GM10266 (cell line): Measurements from ENCODE around the gene CFAP90.

ENCODE experiments used
- DNase-seq: peaks from one replicate; pipeline ENCODE4 v3.0.0; 2012; ENCODE audit errors: extremely low spot score
- TF ChIP-seq, protein P1 (sequence below): IDR thresholded peaks from 2 replicates; pipeline ENCODE4 v1.5.1; 2012; ENCODE audit warnings: mild to moderate bottlenecking, low read depth; ENCODE audit not compliant: control insufficient read depth, insufficient read depth; ENCODE audit errors: missing control alignments

Gene CFAP90

DNA sequence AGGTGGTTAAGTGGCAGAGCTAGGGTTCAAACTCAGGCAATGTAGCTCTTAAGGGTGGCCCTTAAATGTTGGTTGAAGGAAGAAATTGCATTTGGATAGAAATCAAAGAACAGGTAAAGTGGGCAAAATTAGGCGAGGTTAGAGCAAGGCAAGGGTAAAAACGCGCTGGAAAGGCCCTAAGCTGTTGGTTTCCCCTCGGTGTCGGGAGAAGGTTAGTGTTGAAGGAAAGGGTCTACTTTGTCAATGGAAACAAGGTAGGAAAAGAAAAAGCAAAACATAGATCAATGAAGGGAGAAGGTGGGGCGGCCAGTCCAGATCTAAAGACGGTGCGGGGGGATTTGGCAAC is 17.5 kb upstream of the CFAP90 start:
- TF ChIP-seq, protein P1, sequence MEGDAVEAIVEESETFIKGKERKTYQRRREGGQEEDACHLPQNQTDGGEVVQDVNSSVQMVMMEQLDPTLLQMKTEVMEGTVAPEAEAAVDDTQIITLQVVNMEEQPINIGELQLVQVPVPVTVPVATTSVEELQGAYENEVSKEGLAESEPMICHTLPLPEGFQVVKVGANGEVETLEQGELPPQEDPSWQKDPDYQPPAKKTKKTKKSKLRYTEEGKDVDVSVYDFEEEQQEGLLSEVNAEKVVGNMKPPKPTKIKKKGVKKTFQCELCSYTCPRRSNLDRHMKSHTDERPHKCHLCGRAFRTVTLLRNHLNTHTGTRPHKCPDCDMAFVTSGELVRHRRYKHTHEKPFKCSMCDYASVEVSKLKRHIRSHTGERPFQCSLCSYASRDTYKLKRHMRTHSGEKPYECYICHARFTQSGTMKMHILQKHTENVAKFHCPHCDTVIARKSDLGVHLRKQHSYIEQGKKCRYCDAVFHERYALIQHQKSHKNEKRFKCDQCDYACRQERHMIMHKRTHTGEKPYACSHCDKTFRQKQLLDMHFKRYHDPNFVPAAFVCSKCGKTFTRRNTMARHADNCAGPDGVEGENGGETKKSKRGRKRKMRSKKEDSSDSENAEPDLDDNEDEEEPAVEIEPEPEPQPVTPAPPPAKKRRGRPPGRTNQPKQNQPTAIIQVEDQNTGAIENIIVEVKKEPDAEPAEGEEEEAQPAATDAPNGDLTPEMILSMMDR: no peak
- DNase-seq: no peak

DNA sequence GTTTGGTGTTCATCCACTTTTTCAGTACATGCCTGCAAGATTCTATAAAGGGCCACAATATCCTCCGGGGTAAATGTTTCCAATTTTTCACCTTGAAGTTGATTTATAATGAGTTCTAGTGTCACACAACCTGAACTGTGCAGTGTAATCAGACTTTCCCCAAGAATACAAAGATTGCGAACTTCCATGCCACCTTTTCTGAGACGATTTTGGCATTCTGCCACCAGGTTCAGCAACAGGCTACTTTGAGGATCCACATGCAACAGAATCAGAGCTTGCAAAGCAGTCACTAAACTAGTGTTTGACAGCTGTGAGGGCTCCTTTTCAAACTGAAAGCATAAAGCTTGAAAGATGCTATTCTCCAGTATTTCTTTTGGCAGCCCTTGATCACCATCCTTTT is 16.3 kb upstream of the CFAP90 start:
- DNase-seq: no peak

DNA sequence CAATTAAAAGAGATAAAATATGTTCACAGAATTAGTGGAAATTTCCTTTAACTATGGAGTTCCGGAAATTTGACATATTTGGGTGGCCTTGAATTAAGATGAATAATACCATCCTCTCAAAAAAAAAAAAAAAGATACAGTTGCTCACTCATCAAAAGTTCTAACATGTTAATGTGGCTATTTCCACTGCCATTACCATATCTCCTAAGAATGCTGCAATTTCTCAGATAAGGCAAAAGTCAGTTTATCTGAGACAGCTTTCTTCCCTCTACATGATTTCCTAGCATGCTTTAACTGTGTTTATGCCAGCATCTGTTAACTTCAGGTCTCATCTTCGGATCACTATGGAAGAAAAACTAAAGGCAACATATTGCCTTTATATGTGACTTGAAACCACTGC is 15.3 kb upstream of the CFAP90 start:
- TF ChIP-seq, protein P1: no peak
- DNase-seq: no peak

More for the DNA sequence above, 16.3 kb upstream of the CFAP90 start:
- TF ChIP-seq, protein P1: no peak

DNA sequence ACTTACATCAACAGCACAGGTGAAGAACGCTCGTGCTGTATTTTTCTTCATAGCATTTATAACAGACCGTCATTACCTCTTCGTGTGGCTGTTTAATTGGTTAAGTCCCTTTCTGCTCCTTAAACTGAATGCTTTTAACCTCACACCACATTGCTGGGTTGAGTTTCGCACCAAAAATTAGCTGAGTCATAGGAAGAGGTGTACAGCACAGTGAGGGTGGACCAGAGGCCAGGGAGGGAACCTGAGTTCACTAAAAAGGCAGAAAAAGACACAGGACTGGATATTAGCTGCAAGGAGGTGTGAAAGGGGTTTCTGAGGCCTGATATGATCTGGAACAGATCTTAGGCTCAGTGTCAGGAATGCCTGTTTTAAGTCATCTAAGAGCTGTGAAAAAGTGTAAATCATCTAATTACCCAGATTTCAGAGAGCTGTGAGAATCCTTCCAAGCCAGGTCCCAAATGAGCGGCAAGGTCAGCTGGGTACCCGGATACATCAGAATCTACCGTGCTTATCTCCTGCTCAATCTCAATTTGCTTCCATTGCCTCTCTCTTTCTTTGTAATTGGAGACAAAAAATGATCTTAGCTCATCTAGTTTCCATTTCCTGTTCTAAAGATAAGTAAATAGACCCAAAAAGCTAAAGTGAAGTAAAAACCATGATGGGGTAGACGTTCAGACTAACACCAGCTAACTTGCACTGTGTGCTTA is 7.1 kb upstream of the CFAP90 start:
- DNase-seq: no peak
- TF ChIP-seq, protein P1: no peak

DNA sequence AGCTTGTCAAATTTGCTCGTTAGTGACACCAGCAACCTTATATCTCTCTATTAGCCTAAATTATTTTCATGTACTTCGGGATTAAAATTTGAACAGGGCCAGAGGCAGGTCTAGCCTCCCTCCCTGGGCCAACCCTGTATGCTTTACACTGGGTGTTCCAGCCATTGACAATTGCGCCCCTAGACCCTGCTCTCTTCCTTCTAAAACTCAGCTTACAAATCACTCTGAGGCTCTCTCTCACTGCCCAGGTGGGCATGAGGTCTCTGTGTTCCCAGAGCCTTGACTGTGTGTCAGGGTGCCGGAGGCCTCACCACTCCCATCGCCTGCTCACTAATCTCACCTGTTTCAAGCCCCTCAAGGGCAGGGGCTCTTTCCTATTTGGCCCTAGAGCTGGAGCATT is 6.4 kb upstream of the CFAP90 start:
- TF ChIP-seq, protein P1: no peak
- no peak for DNase-seq

DNA sequence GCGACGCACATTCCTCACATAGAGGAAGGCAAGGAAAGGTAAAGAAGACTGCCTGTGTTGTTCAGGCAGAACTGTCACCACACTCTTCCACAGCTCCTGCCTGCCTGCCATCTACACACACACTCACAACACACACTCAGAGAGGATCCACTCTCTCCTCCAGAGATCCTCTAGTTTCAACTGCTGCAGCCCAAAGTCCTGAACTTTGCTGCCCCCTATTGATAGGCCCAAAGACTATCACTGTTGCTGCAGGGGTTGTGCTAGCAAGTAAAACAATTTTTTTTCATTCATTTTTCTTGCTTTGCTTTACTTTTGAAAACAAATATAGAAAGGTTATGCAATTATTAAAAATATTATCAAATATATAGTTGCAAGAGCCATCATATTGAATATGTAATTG is 5.9 kb upstream of the CFAP90 start:
- no peak for DNase-seq
- TF ChIP-seq, protein P1: peak; percentile 58

DNA sequence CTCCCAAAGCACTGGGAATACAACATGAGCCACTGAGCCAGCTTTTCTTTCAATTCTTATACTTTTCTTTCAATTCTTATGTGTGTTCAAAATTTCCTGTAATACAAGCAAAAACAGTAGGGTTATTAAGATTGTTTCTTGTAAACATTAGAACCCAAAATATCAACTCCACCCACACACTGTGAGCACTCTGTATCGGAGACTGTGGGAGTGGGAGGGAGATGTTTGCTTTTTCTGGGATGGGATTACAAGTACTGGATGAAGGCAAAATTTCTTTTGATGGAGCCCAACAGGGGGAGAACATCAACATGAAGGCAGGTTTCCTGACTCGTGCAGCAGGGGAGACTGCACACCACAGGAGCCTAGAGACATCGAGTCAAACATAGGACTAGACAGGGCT is 4.7 kb upstream of the CFAP90 start:
- TF ChIP-seq, protein P1: no peak
- DNase-seq: no peak
